SK-N-SH (cell line): Measurements from ENCODE around the gene PUM1. TPM values are rescaled to one million over a fixed set of nuclear protein-coding genes. Genes with fewer than 3 reads are reported as not detected.

Source experiments
- CTCF ChIA-PET: fragments of 300-600, 350-600 bp; formaldehyde crosslinking; extraction: SDS; loops from one replicate; lab custom pipeline; 2021; lab: Yijun Ruan, JAX
- POLR2A ChIA-PET: fragments of 350-600 bp; sonication (Branson Sonifier 250); formaldehyde crosslinking; extraction: SDS; loops from one replicate; lab custom pipeline; 2020; ENCODE audit warnings: antibody characterized with exemption, inconsistent platforms; lab: Yijun Ruan, JAX
- DNase-seq: peaks from one replicate; pipeline ENCODE4 v3.0.0; 2012
- H2AFZ ChIP-seq: fragments of 200-600 bp; sonication (generic); 2 replicates; pipeline ENCODE4 v1.8.1; 2016; ENCODE audit warnings: antibody characterized with exemption, mild to moderate bottlenecking, low read depth
- H3F3A ChIP-seq: fragments of 200-600 bp; sonication (generic); replicated peaks from 2 replicates; pipeline ENCODE3; 2016; ENCODE audit warnings: antibody characterized with exemption, mild to moderate bottlenecking; ENCODE audit not compliant: insufficient read depth
- H3K27ac ChIP-seq, 2 experiments: fragments of 200-500 bp in 1 of 2; fragments of 200-600 bp in 1 of 2; sonication (Bioruptor generic) in 1 of 2; sonication (generic), shearing (Covaris generic) in 1 of 2; 2 replicates each; pipeline versions ENCODE4 v1.5.1 to v1.6.1; 2014 to 2016; ENCODE audit warnings: low read depth in 2 of 2, inconsistent platforms in 1 of 2, low read length in 1 of 2, mild to moderate bottlenecking in 1 of 2, mixed read lengths in 1 of 2
- H3K27me3 ChIP-seq: fragments of 200-600 bp; sonication (generic), shearing (Covaris generic); 2 replicates; pipeline ENCODE4 v1.6.1; 2016; ENCODE audit warnings: mixed run types; ENCODE audit not compliant: insufficient read depth
- H3K36me3 ChIP-seq, 2 experiments: fragments of 200-500 bp in 1 of 2; fragments of 200-600 bp in 1 of 2; sonication (Bioruptor generic) in 1 of 2; sonication (generic) in 1 of 2; replicated peaks in 1 of 2; 2 replicates each; pipeline versions ENCODE3 to v1.5.1; 2014 to 2016; ENCODE audit warnings: low read length in 1 of 2, mild to moderate bottlenecking in 1 of 2; ENCODE audit not compliant: insufficient read depth in 2 of 2, control insufficient read depth in 1 of 2
- H3K4me1 ChIP-seq, 2 experiments: fragments of 200-500 bp in 1 of 2; fragments of 200-600 bp in 1 of 2; sonication (Bioruptor generic) in 1 of 2; sonication (generic), shearing (Covaris generic) in 1 of 2; 2 replicates each; pipeline versions ENCODE4 v1.5.1 to v1.6.1; 2014 to 2016; ENCODE audit warnings: low read depth in 1 of 2, low read length in 1 of 2, mixed run types in 1 of 2; ENCODE audit not compliant: insufficient read depth in 2 of 2, control insufficient read depth in 1 of 2
- H3K4me2 ChIP-seq: fragments of 200-600 bp; sonication (generic), shearing (Covaris generic); 2 replicates; pipeline ENCODE4 v1.6.1; 2017; ENCODE audit warnings: mixed run types
- H3K4me3 ChIP-seq, 2 experiments: fragments of 200-500 bp in 1 of 2; fragments of 200-600 bp in 1 of 2; sonication (Bioruptor generic) in 1 of 2; sonication (generic), shearing (Covaris generic) in 1 of 2; 2 replicates each; pipeline versions ENCODE4 v1.5.1 to v1.8.1; 2014 to 2016; ENCODE audit warnings: low read depth in 2 of 2, inconsistent platforms in 1 of 2, low read length in 1 of 2, mild to moderate bottlenecking in 1 of 2, mixed read lengths in 1 of 2, moderate library complexity in 1 of 2
- H3K79me2 ChIP-seq: fragments of 200-600 bp; sonication (generic); 2 replicates; pipeline ENCODE4 v1.8.1; 2017; ENCODE audit warnings: mild to moderate bottlenecking; ENCODE audit not compliant: insufficient read depth
- H3K9ac ChIP-seq: fragments of 200-600 bp; sonication (generic); 2 replicates; pipeline ENCODE4 v1.6.1; 2017; ENCODE audit warnings: mixed run types
- H3K9me2 ChIP-seq: fragments of 200-600 bp; sonication (generic); 2 replicates; pipeline ENCODE4 v1.6.1; 2017; ENCODE audit warnings: mixed run types
- H3K9me3 ChIP-seq: fragments of 200-600 bp; sonication (generic); 2 replicates; pipeline ENCODE4 v1.6.1; 2017; ENCODE audit warnings: mixed run types, mild to moderate bottlenecking, moderate library complexity
- H4K20me1 ChIP-seq: fragments of 200-600 bp; sonication (generic); 2 replicates; pipeline ENCODE4 v1.6.1; 2017; ENCODE audit warnings: mild to moderate bottlenecking, mixed run types; ENCODE audit not compliant: insufficient read depth
- CHD2 ChIP-seq: fragments of 150-350 bp; IDR thresholded peaks from 2 replicates; pipeline ENCODE4 v1.6.1; 2018; ENCODE audit warnings: low read length; ENCODE audit not compliant: partially characterized antibody
- ELF1 ChIP-seq: IDR thresholded peaks from 2 replicates; pipeline ENCODE4 v1.4.0; 2012
- FOXJ3 ChIP-seq: sonication (generic); formaldehyde crosslinking; IDR thresholded peaks from 2 replicates; pipeline ENCODE4 v1.5.1; 2020; ENCODE audit warnings: mild to moderate bottlenecking, missing genetic modification reagents
- FOXM1 ChIP-seq: IDR thresholded peaks from 2 replicates; pipeline ENCODE4 v1.4.0; 2012; ENCODE audit warnings: low read depth, mild to moderate bottlenecking
- GABPA ChIP-seq: IDR thresholded peaks from 2 replicates; pipeline ENCODE4 v1.4.0; 2012; ENCODE audit warnings: low read depth, mild to moderate bottlenecking
- JUND ChIP-seq: IDR thresholded peaks from 2 replicates; pipeline ENCODE4 v1.4.0; 2012
- NFIC ChIP-seq: IDR thresholded peaks from 2 replicates; pipeline ENCODE4 v1.4.0; 2012; ENCODE audit warnings: borderline replicate concordance
- POLR2AphosphoS5 ChIP-seq: IDR thresholded peaks from 2 replicates; pipeline ENCODE4 v1.6.1; 2012; ENCODE audit warnings: low read depth, low read length
- RFX5 ChIP-seq: IDR thresholded peaks from 2 replicates; pipeline ENCODE4 v1.6.1; 2012; ENCODE audit warnings: mild to moderate bottlenecking, improper control_type of control experiment, low read length
- RXRA ChIP-seq: IDR thresholded peaks from 2 replicates; pipeline ENCODE4 v1.4.0; 2012; ENCODE audit warnings: low read depth, mild to moderate bottlenecking, borderline replicate concordance
- SIN3A ChIP-seq: IDR thresholded peaks from 2 replicates; pipeline ENCODE4 v1.6.1; 2012; ENCODE audit warnings: low read depth, mild to moderate bottlenecking, low read length, moderate library complexity, borderline replicate concordance
- SMC3 ChIP-seq: IDR thresholded peaks from 2 replicates; pipeline ENCODE4 v1.6.1; 2012; ENCODE audit warnings: low read depth, low read length, improper control_type of control experiment
- TAF1 ChIP-seq: IDR thresholded peaks from 2 replicates; pipeline ENCODE4 v1.6.1; 2012; ENCODE audit warnings: low read depth, mild to moderate bottlenecking, low read length, moderate library complexity, borderline replicate concordance
- TEAD4 ChIP-seq: IDR thresholded peaks from 2 replicates; pipeline ENCODE4 v1.4.0; 2012; ENCODE audit warnings: mild to moderate bottlenecking, borderline replicate concordance; ENCODE audit not compliant: insufficient read depth
- WGBS: methylation state at CpG from one replicate; pipeline ENCODE4 v1.1.6; 2017; ENCODE audit warnings: low lambda C conversion rate; 5-methylcytosine and 5-hydroxymethylcytosine counted together
- polyA plus RNA-seq, 3 experiments: library from polyadenylated mRNA; depleted of rRNA; stranded (reverse); fragments of >200 nt; gene quantifications; 2 replicates each; pipeline ENCODE4 v1.2.3, GENCODE V29; 2012
- TF ChIP-seq, protein P1 (sequence below): fragments of 150-350 bp; IDR thresholded peaks from 2 replicates; pipeline ENCODE4 v1.6.1; 2016; ENCODE audit warnings: mild to moderate bottlenecking, low read depth, low read length
- TF ChIP-seq, protein P2 (sequence below): IDR thresholded peaks from 2 replicates; pipeline ENCODE4; 2012
- TF ChIP-seq, protein P3 (sequence below): fragments of 150-350 bp; IDR thresholded peaks from 2 replicates; pipeline ENCODE4 v1.6.1; 2017; ENCODE audit warnings: antibody characterized with exemption, low read length, low read depth, borderline replicate concordance
- TF ChIP-seq, protein P4 (sequence below): IDR thresholded peaks from 2 replicates; pipeline ENCODE4 v1.4.0; 2012; ENCODE audit warnings: low read depth, borderline replicate concordance

PUM1 gene
- polyA plus RNA-seq, 1 of the 3 experiments (the other 2 are of a cell fraction): 66.7 TPM

DNA sequence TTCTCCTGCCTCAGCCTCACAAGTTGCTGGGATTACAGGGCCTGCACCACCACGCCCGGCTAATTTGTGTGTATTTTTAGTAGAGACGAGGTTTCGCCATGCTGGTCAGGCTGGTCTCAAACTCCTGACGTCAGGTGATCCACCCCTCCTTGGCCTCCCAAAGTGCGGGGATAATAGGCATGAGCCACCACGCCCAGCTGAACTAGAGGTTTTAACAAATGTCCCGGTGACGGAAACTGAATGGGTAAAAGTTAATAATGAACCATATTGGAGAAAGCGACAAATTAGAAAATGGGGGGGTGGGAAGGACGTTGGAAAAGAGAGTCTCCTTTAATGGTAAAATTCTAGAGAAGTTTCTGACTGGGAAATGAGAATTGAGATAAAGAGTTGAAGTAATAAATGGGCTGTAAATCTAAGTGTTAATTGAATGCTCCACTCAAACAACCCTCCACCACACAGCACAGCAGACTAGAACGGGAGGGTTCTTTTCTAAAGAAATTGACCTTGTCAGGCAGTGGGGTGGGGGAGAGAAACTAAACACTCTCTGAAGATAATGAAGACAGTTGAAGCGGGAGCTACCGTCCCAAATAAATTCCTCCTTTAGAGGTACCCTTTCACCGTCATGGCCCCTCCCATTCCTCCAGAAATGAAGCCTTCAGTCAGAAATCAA, 46.9 kb upstream of the PUM1 start:
- DNase-seq: no peak
- Histone ChIP-seq H2AFZ (no peak overlapping the region), H3K9me3 (no peaks in the 10 kb centered on the region), H4K20me1 (no peaks in the 10 kb centered on the region), H3K4me2 (no peak overlapping the region), H3F3A (no peaks in the 10 kb centered on the region), H3K27me3 (no peaks in the 10 kb centered on the region), H3K79me2 (no peaks in the 10 kb centered on the region), H3K4me3 (no peak overlapping the region), H3K9me2 (no peaks in the 10 kb centered on the region), H3K27ac (no peak overlapping the region), H3K9ac (no peak overlapping the region), H3K36me3 (no peaks in the 10 kb centered on the region), H3K4me1 (no peaks in the 10 kb centered on the region)
- 87% methylated on average over 15 of the region's 15 CpGs for WGBS
- ChIA-PET CTCF (interaction anchor here (1.3 kb wide), 1 partner anchor 330 kb away, joined by 3 read pairs; no protein-coding TSS in a partner anchor), POLR2A (no interaction called here)
- no peak for TF ChIP-seq JUND
- TF ChIP-seq, protein P1, sequence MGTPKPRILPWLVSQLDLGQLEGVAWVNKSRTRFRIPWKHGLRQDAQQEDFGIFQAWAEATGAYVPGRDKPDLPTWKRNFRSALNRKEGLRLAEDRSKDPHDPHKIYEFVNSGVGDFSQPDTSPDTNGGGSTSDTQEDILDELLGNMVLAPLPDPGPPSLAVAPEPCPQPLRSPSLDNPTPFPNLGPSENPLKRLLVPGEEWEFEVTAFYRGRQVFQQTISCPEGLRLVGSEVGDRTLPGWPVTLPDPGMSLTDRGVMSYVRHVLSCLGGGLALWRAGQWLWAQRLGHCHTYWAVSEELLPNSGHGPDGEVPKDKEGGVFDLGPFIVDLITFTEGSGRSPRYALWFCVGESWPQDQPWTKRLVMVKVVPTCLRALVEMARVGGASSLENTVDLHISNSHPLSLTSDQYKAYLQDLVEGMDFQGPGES: no peak
- TF ChIP-seq, protein P2, sequence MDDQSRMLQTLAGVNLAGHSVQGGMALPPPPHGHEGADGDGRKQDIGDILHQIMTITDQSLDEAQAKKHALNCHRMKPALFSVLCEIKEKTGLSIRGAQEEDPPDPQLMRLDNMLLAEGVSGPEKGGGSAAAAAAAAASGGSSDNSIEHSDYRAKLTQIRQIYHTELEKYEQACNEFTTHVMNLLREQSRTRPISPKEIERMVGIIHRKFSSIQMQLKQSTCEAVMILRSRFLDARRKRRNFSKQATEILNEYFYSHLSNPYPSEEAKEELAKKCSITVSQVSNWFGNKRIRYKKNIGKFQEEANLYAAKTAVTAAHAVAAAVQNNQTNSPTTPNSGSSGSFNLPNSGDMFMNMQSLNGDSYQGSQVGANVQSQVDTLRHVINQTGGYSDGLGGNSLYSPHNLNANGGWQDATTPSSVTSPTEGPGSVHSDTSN: no peak
- TF ChIP-seq FOXJ3 (CRISPR knock-in tag): no peak
- no peak for TF ChIP-seq CHD2
- TF ChIP-seq FOXM1: no peak
- TF ChIP-seq GABPA: no peak
- no peak for TF ChIP-seq RFX5
- no peak for TF ChIP-seq SIN3A
- no peak for TF ChIP-seq POLR2AphosphoS5
- TF ChIP-seq ELF1: no peak
- TF ChIP-seq, protein P3, sequence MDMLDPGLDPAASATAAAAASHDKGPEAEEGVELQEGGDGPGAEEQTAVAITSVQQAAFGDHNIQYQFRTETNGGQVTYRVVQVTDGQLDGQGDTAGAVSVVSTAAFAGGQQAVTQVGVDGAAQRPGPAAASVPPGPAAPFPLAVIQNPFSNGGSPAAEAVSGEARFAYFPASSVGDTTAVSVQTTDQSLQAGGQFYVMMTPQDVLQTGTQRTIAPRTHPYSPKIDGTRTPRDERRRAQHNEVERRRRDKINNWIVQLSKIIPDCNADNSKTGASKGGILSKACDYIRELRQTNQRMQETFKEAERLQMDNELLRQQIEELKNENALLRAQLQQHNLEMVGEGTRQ: no peak
- TF ChIP-seq TAF1: no peak
- TF ChIP-seq RXRA: no peak
- no peak for TF ChIP-seq NFIC
- TF ChIP-seq SMC3: no peak
- TF ChIP-seq, protein P4, sequence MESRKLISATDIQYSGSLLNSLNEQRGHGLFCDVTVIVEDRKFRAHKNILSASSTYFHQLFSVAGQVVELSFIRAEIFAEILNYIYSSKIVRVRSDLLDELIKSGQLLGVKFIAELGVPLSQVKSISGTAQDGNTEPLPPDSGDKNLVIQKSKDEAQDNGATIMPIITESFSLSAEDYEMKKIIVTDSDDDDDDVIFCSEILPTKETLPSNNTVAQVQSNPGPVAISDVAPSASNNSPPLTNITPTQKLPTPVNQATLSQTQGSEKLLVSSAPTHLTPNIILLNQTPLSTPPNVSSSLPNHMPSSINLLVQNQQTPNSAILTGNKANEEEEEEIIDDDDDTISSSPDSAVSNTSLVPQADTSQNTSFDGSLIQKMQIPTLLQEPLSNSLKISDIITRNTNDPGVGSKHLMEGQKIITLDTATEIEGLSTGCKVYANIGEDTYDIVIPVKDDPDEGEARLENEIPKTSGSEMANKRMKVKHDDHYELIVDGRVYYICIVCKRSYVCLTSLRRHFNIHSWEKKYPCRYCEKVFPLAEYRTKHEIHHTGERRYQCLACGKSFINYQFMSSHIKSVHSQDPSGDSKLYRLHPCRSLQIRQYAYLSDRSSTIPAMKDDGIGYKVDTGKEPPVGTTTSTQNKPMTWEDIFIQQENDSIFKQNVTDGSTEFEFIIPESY: no peak
- no peak for TF ChIP-seq TEAD4
